SU-DHL-6 (cell line): ENCODE data around the gene MRPS5.

Experiments
- H2AFZ ChIP-seq: fragments of 200-600 bp; sonication (generic); 2 replicates; pipeline ENCODE4 v1.6.1; 2014; ENCODE audit warnings: low read depth, mild to moderate bottlenecking, moderate library complexity, mixed read lengths, antibody characterized with exemption, low read length; ENCODE audit not compliant: severe bottlenecking
- H3F3A ChIP-seq: fragments of 200-600 bp; shearing (Covaris generic); 2 replicates; pipeline ENCODE4 v1.6.0; 2016; ENCODE audit warnings: antibody characterized with exemption, mild to moderate bottlenecking; ENCODE audit not compliant: insufficient read depth
- H3K27ac ChIP-seq: fragments of 200-600 bp; sonication (generic); 2 replicates; pipeline ENCODE4 v1.5.1; 2016; ENCODE audit warnings: low read depth, mild to moderate bottlenecking, low read length, moderate library complexity, mixed read lengths
- H3K27me3 ChIP-seq: fragments of 200-600 bp; sonication (generic), shearing (Covaris generic); 2 replicates; pipeline ENCODE4 v1.6.0; 2014; ENCODE audit warnings: mild to moderate bottlenecking, low read length
- H3K36me3 ChIP-seq: fragments of 200-600 bp; sonication (generic); 2 replicates; pipeline ENCODE4 v1.6.1; 2014; ENCODE audit warnings: mild to moderate bottlenecking, low read length, mixed read lengths
- H3K4me2 ChIP-seq: fragments of 300-600, 200-600 bp; shearing (Covaris generic), sonication (generic); 2 replicates; pipeline ENCODE4 v1.6.0; 2014; ENCODE audit warnings: low read length, low read depth, mild to moderate bottlenecking; ENCODE audit not compliant: poor library complexity, severe bottlenecking
- H3K4me3 ChIP-seq: fragments of 200-600 bp; sonication (generic); 2 replicates; pipeline ENCODE4 v1.5.1; 2014; ENCODE audit warnings: antibody characterized with exemption, low read length, mild to moderate bottlenecking, mixed read lengths; ENCODE audit not compliant: insufficient read depth, poor library complexity, severe bottlenecking
- H3K79me2 ChIP-seq: fragments of 200-600 bp; sonication (generic); 2 replicates; pipeline ENCODE4 v1.6.1; 2014; ENCODE audit warnings: mild to moderate bottlenecking, low read length, moderate library complexity; ENCODE audit not compliant: insufficient read depth
- H3K9ac ChIP-seq: fragments of 200-600 bp; sonication (generic); 2 replicates; pipeline ENCODE4 v1.7.0; 2014; ENCODE audit warnings: mild to moderate bottlenecking, low read length
- H3K9me2 ChIP-seq: fragments of 200-600 bp; sonication (generic); replicated peaks from 2 replicates; pipeline ENCODE4 v1.6.1; 2014; ENCODE audit warnings: low read length; ENCODE audit not compliant: insufficient read depth
- H3K9me3 ChIP-seq: fragments of 200-600 bp; sonication (generic); 2 replicates; pipeline ENCODE4 v1.6.1; 2014; ENCODE audit warnings: low read length, mixed read lengths; ENCODE audit not compliant: insufficient read depth
- H4K20me1 ChIP-seq: fragments of 200-600 bp; sonication (generic); 2 replicates; pipeline ENCODE4 v1.6.1; 2014; ENCODE audit warnings: low read depth, mild to moderate bottlenecking, antibody characterized with exemption, low read length, moderate library complexity, mixed read lengths
- EZH2phosphoT487 ChIP-seq: fragments of 200-600 bp; sonication (generic), shearing (Covaris generic); conservative IDR thresholded peaks from 2 replicates; pipeline ENCODE4 v1.6.1; 2018; ENCODE audit warnings: mild to moderate bottlenecking, antibody characterized with exemption, low read length, moderate library complexity, mixed read lengths
- TF ChIP-seq, protein P1 (sequence below): fragments of 200-600 bp; sonication (generic); IDR thresholded peaks from one replicate; pipeline ENCODE4 v1.5.1; 2017; ENCODE audit warnings: antibody characterized with exemption, mild to moderate bottlenecking, low read length, moderate library complexity; ENCODE audit not compliant: insufficient read depth, poor library complexity, severe bottlenecking

MRPS5 gene

DNA sequence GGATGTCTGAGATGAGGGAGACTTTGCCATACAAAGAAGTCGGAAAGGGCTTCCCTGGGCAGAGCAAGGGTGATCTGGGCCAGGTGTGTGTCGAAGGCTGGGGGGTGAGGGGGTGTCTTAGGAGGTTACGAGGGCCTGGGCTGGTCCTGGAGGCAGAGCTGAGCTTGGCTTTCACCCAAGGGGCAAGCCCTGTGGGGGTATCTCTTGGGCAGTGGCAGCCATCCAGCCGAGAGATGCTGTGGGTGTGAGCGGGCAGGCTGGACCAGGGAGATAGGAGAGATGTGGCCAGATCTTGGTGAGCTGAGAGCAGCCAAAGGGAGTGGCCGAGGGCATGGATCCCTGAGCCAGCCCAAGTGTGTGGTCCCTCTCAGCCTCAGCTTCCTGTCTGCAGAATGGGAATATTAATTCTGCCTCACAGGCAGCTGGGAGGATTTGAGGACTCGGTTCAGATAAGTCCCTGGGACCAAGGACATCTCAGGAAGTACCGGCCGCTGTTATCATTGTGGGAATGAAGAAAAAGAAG, 63.1 kb downstream of the MRPS5 start:
- Histone ChIP-seq H3F3A (no peaks in the 10 kb centered on the region), H3K36me3 (no peaks in the 10 kb centered on the region), H3K9ac (no peak overlapping the region), H4K20me1 (no peaks in the 10 kb centered on the region), H3K4me2 (no peak overlapping the region), H3K27ac (no peak overlapping the region), H3K4me3 (no peak overlapping the region), H2AFZ (no peak overlapping the region), H3K9me2 (no peaks in the 10 kb centered on the region), H3K27me3 (no peaks in the 10 kb centered on the region), H3K9me3 (no peaks in the 10 kb centered on the region), H3K79me2 (no peaks in the 10 kb centered on the region)
- TF ChIP-seq, protein P1, sequence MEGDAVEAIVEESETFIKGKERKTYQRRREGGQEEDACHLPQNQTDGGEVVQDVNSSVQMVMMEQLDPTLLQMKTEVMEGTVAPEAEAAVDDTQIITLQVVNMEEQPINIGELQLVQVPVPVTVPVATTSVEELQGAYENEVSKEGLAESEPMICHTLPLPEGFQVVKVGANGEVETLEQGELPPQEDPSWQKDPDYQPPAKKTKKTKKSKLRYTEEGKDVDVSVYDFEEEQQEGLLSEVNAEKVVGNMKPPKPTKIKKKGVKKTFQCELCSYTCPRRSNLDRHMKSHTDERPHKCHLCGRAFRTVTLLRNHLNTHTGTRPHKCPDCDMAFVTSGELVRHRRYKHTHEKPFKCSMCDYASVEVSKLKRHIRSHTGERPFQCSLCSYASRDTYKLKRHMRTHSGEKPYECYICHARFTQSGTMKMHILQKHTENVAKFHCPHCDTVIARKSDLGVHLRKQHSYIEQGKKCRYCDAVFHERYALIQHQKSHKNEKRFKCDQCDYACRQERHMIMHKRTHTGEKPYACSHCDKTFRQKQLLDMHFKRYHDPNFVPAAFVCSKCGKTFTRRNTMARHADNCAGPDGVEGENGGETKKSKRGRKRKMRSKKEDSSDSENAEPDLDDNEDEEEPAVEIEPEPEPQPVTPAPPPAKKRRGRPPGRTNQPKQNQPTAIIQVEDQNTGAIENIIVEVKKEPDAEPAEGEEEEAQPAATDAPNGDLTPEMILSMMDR, result no peak
- no peak for TF ChIP-seq EZH2phosphoT487

DNA sequence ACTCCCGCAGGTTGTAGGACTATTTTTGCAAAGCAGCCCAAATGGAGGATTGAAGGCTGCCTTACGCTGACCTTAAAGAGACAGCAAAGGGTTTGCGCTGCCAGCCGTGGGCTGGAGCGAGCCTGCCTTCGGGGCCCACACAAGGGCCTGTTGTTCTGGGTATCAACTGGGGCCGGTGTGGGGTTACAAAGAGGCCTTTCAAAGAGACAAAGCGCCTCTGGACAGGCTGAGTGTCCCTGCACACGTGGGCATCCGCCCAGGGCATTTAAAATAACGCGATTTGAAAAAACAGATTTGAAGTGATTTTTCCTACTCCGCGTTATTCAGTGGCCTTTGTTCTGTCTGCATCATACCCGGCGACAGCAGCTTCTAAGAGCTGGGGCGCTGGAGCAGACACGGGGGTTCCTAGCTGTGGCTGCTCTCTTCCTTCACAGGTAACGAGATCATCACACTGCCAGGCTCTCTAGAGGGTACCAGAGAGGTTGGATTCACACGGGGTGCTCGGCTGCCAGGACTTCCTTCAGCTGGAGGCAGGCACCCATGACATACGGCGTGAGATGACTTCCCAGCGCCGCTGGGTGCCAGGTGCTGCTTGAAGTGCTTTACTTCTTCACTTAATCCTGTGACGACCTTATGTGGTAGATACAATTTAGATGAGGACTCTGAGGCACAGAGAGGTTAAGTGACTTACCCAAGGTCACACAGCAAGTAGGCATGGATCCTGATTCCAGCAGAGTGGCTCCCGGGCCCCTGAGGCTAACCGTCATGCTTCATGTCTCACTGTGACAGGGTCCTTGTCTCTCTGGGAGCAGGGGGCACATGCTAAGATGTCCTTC, 63.9 kb downstream of the MRPS5 start:
- Histone ChIP-seq H3K4me2 (no peak overlapping the region), H3K4me3 (no peak overlapping the region), H3K36me3 (no peaks in the 10 kb centered on the region), H3K27ac (no peak overlapping the region), H3K9me3 (no peaks in the 10 kb centered on the region), H3K9me2 (no peaks in the 10 kb centered on the region), H3K9ac (no peak overlapping the region), H4K20me1 (no peaks in the 10 kb centered on the region), H2AFZ (no peak overlapping the region), H3F3A (no peaks in the 10 kb centered on the region), H3K79me2 (no peaks in the 10 kb centered on the region), H3K27me3 (no peaks in the 10 kb centered on the region)
- no peak for TF ChIP-seq EZH2phosphoT487
- TF ChIP-seq, protein P1, result no peak

GRCh38 chr2:95056461-95057459, 64.8 kb downstream of the MRPS5 start:
- H2AFZ ChIP-seq, result no peak overlapping the region
- no peak overlapping the region for H3K27ac ChIP-seq
- H3F3A ChIP-seq, result no peaks in the 10 kb centered on the region
- H3K79me2 ChIP-seq, result no peaks in the 10 kb centered on the region
- no peak for TF ChIP-seq EZH2phosphoT487
- TF ChIP-seq, protein P1, result no peak
- H3K9ac ChIP-seq, result no peak overlapping the region
- no peak overlapping the region for H3K4me3 ChIP-seq
- H3K9me3 ChIP-seq, result no peaks in the 10 kb centered on the region
- no peaks in the 10 kb centered on the region for H3K9me2 ChIP-seq
- no peaks in the 10 kb centered on the region for H4K20me1 ChIP-seq
- H3K4me2 ChIP-seq, result no peak overlapping the region
- H3K27me3 ChIP-seq, result no peaks in the 10 kb centered on the region
- H3K36me3 ChIP-seq, result no peaks in the 10 kb centered on the region
